K562 (cell line): ENCODE measurements around the gene CXCR6. TPM values are rescaled to one million over a fixed set of nuclear protein-coding genes. Genes with fewer than 3 reads are reported as not detected.

Experiments used
- ATAC-seq: fragments of 200-7000 bp; cut with Tn5 transposase; 3 replicates; pipeline ENCODE4 v1.9.1; 2020; ENCODE audit warnings: moderate library complexity
- BruUV-seq: library from RNA; stranded (reverse); fragments of 400-500 nt; replicated peaks from 2 replicates; lab custom pipeline; 2021; lab: Mats Ljungman, UMichigan
- CTCF ChIA-PET: fragments of 300-600 bp; formaldehyde crosslinking; extraction: SDS; loops from one replicate; lab custom pipeline; 2021; ENCODE audit warnings: low intra/inter-chr PET ratio; lab: Yijun Ruan, JAX
- POLR2A ChIA-PET: fragments of 300-600, 350-650 bp; sonication (Branson Sonifier 250); formaldehyde crosslinking; extraction: SDS; loops from one replicate; lab custom pipeline; 2021; ENCODE audit warnings: antibody characterized with exemption, inconsistent platforms; lab: Yijun Ruan, JAX
- DNase-seq, 4 experiments: peaks; one replicate each; pipeline versions ENCODE4 v3.0.0 to v3.0.0-alpha.2; 2011 to 2018; ENCODE audit warnings: low spot score in 3 of 4, mixed read lengths in 3 of 4; ENCODE audit errors: extremely low read depth in 1 of 4
- FAIRE-seq: peaks from 2 replicates; lab custom pipeline; 2011; peaks lifted over from hg19 to GRCh38; lab: Jason Lieb, UNC
- H2AFZ ChIP-seq: 2 replicates; pipeline ENCODE4 v1.6.0; 2011; ENCODE audit warnings: low read depth, low read length, control low read depth, inconsistent platforms
- H3K27ac ChIP-seq: fragments of 200-600 bp; 3 replicates; pipeline ENCODE4 v1.8.0; 2011; ENCODE audit warnings: low read depth, mild to moderate bottlenecking, control low read depth, inconsistent platforms, low read length, moderate library complexity, mixed read lengths; ENCODE audit errors: extremely low read depth
- H3K27me3 ChIP-seq, 2 experiments: fragments of 300-600 bp in 1 of 2; 2 replicates in 1 of 2; 3 replicates in 1 of 2; pipeline versions ENCODE4 v1.6.0 to v1.8.0; 2011; ENCODE audit warnings: inconsistent platforms in 2 of 2, low read length in 2 of 2, mild to moderate bottlenecking in 1 of 2, mixed read lengths in 1 of 2, moderate library complexity in 1 of 2; ENCODE audit not compliant: control insufficient read depth in 2 of 2, insufficient read depth in 2 of 2
- H3K36me3 ChIP-seq: fragments of 300-600 bp; 3 replicates; pipeline ENCODE4 v1.8.0; 2011; ENCODE audit warnings: mild to moderate bottlenecking, low read length, inconsistent platforms; ENCODE audit not compliant: control insufficient read depth, insufficient read depth
- H3K4me1 ChIP-seq, 2 experiments: fragments of 200-600 bp in 1 of 2; replicated peaks in 1 of 2; 2 replicates in 1 of 2; 3 replicates in 1 of 2; pipeline versions ENCODE4 v1.5.1 to v1.8.0; 2011; ENCODE audit warnings: inconsistent platforms in 2 of 2, low read length in 2 of 2, mild to moderate bottlenecking in 1 of 2, mixed read lengths in 1 of 2, moderate library complexity in 1 of 2; ENCODE audit not compliant: control insufficient read depth in 2 of 2, insufficient read depth in 2 of 2
- H3K4me2 ChIP-seq: 2 replicates; pipeline ENCODE4 v1.6.1; 2011; ENCODE audit warnings: low read length, control low read depth, inconsistent platforms, mixed read lengths; ENCODE audit not compliant: insufficient read depth
- H3K4me3 ChIP-seq: fragments of 200-600 bp; sonication (generic), shearing (Covaris generic); 2 replicates; pipeline ENCODE4 v1.5.1; 2016; ENCODE audit warnings: control low read depth, inconsistent platforms
- H3K79me2 ChIP-seq: fragments of 200-600 bp; 3 replicates; pipeline ENCODE4 v1.8.0; 2011; ENCODE audit warnings: low read length, inconsistent platforms; ENCODE audit not compliant: control insufficient read depth, insufficient read depth
- H3K9ac ChIP-seq, 2 experiments: 2 replicates each; pipeline versions ENCODE4 v1.6.0 to v1.6.1; 2011; ENCODE audit warnings: low read depth in 2 of 2, low read length in 2 of 2, control low read depth in 1 of 2, inconsistent platforms in 1 of 2, mild to moderate bottlenecking in 1 of 2, mixed read lengths in 1 of 2; ENCODE audit not compliant: insufficient read depth in 1 of 2
- H3K9me1 ChIP-seq: one replicate; pipeline ENCODE4 v1.6.0; 2011; ENCODE audit warnings: inconsistent platforms, mild to moderate bottlenecking, low read length, moderate library complexity; ENCODE audit not compliant: control insufficient read depth, insufficient read depth
- H3K9me3 ChIP-seq: replicated peaks from 2 replicates; pipeline ENCODE4 v1.5.1; 2011; ENCODE audit warnings: low read depth, low read length, inconsistent platforms; ENCODE audit not compliant: control insufficient read depth, insufficient read depth
- H4K20me1 ChIP-seq: replicated peaks from 2 replicates; pipeline ENCODE4 v1.6.1; 2011; ENCODE audit warnings: low read length, inconsistent platforms, mixed read lengths; ENCODE audit not compliant: control insufficient read depth, insufficient read depth
- EZH2 ChIP-seq: IDR thresholded peaks from 2 replicates; pipeline ENCODE4 v1.6.1; 2012; ENCODE audit warnings: low read depth, mild to moderate bottlenecking, inconsistent platforms, low read length, borderline replicate concordance
- MECOM ChIP-seq: fragments of 250-450 bp; sonication (Bioruptor Pico); IDR thresholded peaks from 2 replicates; pipeline ENCODE4 v1.8.0; 2022; ENCODE audit warnings: inconsistent platforms
- PHB ChIP-seq: fragments of 250-450 bp; sonication (Bioruptor Pico); IDR thresholded peaks from 2 replicates; pipeline ENCODE4 v1.5.0; 2021
- RB1 ChIP-seq: fragments of 450-650 bp; IDR thresholded peaks from 2 replicates; pipeline ENCODE4 v1.6.1; 2017; ENCODE audit warnings: low read depth, mild to moderate bottlenecking
- ZNF263 ChIP-seq: sonication (generic); formaldehyde crosslinking; IDR thresholded peaks from 2 replicates; pipeline ENCODE4 v1.8.0; 2022; ENCODE audit warnings: mild to moderate bottlenecking, missing genetic modification reagents, borderline replicate concordance
- WGBS: fragments of 100-300 bp; shearing (Covaris generic); methylation state at CpG from one replicate; pipeline ENCODE4 v1.1.6; 2016; ENCODE audit warnings: low coverage, mixed read lengths; ENCODE audit not compliant: insufficient coverage; ENCODE audit errors: missing lambda C conversion rate; 5-methylcytosine and 5-hydroxymethylcytosine counted together
- in situ Hi-C: fragments of 300-500 bp; cut with MboI; formaldehyde crosslinking; loops from 4 replicates; pipeline ENCODE4 v1.15.0; 2018; ENCODE audit warnings: inconsistent platforms, mixed read lengths
- intact Hi-C: fragments of 100-400 bp; cut with micrococcal nuclease; formaldehyde crosslinking; loops from 2 replicates; pipeline ENCODE4 v1.14.2; 2022
- polyA plus RNA-seq, 8 experiments: library from polyadenylated mRNA; depleted of rRNA in 4 of 8; stranded (reverse) in 5 of 8; unstranded in 3 of 8; fragments of >200 nt; fragmentation: Nextera tagmentation in 2 of 8; fragmentation: Illumina TruSeq in 1 of 8; extraction: Ambion mirVana in 2 of 8; extraction: Trizol in 1 of 8; gene quantifications; 2 replicates each; pipeline versions ENCODE4 v1.2.1 to v1.2.3, GENCODE V29; 2011 to 2014; ENCODE audit warnings: inconsistent platforms in 1 of 8, missing spikeins in 1 of 8
- total RNA-seq, 7 experiments: library from RNA; depleted of rRNA in 6 of 7; stranded (reverse); fragments of >200 nt in 6 of 7; fragmentation: Illumina TruSeq in 2 of 7; extraction: Trizol in 2 of 7; gene quantifications; 2 replicates each; pipeline versions ENCODE4 v1.2.1 to v1.2.3, GENCODE V29; 2011 to 2021; ENCODE audit warnings: low replicate concordance in 1 of 7
- TF ChIP-seq, protein P1 (sequence below), 2 experiments: IDR thresholded peaks; 2 replicates each; pipeline ENCODE4 v1.6.1; 2011; ENCODE audit warnings: borderline replicate concordance in 1 of 2, control low read depth in 1 of 2, low read depth in 1 of 2, low read length in 1 of 2, mild to moderate bottlenecking in 1 of 2, mixed read lengths in 1 of 2, moderate library complexity in 1 of 2; ENCODE audit not compliant: insufficient read depth in 1 of 2, insufficient read length in 1 of 2, poor library complexity in 1 of 2, severe bottlenecking in 1 of 2; ENCODE audit errors: extremely low read depth in 1 of 2
- TF ChIP-seq, protein P2 (sequence below), 2 experiments: fragments of 450-650 bp; IDR thresholded peaks; 2 replicates each; pipeline ENCODE4 v1.6.1; 2018; ENCODE audit warnings: mild to moderate bottlenecking in 2 of 2, low read depth in 1 of 2; ENCODE audit not compliant: partially characterized antibody in 2 of 2
- TF ChIP-seq, protein P3 (sequence below), 2 experiments: IDR thresholded peaks in 1 of 2; conservative IDR thresholded peaks in 1 of 2; 2 replicates each; pipeline ENCODE4 v1.6.1; 2016; ENCODE audit warnings: low read depth in 2 of 2, mild to moderate bottlenecking in 1 of 2, missing compliant biosample characterization in 1 of 2, missing genetic modification characterization in 1 of 2, moderate library complexity in 1 of 2
- TF ChIP-seq, protein P4 (sequence below): fragments of 250-450 bp; sonication (Bioruptor Pico); IDR thresholded peaks from 2 replicates; pipeline ENCODE4 v1.4.0; 2020; ENCODE audit warnings: borderline replicate concordance

The CXCR6 gene
- total and polyA plus RNA-seq, 9 of the 15 experiments (the other 6 are each of a cell fraction or from before 2014, with no cell fraction given): 0.28 TPM; not detected in 8

DNA sequence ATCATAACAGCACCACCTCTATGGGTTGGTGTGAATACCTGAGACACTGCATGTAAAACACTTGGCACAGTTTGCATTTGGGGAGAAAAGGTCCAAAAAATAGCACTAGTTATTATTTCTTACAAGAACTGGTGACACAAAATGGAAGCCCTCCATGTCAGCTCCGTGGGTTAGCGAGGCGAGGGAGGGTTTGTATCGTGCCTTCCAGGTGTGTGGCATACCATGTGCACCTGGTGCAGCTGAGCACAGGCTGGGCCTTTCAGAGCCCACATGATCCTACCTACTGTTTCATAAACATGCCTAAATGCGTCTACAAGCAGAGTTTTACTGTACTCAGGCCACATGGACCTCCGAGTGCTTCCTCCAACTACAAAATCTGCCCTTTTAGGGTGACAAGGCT lies 5.6 kb downstream of the CXCR6 start (continued):
- TF ChIP-seq, protein P1, sequence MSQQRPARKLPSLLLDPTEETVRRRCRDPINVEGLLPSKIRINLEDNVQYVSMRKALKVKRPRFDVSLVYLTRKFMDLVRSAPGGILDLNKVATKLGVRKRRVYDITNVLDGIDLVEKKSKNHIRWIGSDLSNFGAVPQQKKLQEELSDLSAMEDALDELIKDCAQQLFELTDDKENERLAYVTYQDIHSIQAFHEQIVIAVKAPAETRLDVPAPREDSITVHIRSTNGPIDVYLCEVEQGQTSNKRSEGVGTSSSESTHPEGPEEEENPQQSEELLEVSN (IDR thresholded peaks at IDR 0.05; ENCODE audit: borderline replicate concordance in 1 of 2, extremely low read depth in 1 of 2, insufficient read depth in 1 of 2, insufficient read length in 1 of 2, low read depth in 1 of 2, low read length in 1 of 2, poor library complexity in 1 of 2, severe bottlenecking in 1 of 2): no peak
- TF ChIP-seq, protein P2, sequence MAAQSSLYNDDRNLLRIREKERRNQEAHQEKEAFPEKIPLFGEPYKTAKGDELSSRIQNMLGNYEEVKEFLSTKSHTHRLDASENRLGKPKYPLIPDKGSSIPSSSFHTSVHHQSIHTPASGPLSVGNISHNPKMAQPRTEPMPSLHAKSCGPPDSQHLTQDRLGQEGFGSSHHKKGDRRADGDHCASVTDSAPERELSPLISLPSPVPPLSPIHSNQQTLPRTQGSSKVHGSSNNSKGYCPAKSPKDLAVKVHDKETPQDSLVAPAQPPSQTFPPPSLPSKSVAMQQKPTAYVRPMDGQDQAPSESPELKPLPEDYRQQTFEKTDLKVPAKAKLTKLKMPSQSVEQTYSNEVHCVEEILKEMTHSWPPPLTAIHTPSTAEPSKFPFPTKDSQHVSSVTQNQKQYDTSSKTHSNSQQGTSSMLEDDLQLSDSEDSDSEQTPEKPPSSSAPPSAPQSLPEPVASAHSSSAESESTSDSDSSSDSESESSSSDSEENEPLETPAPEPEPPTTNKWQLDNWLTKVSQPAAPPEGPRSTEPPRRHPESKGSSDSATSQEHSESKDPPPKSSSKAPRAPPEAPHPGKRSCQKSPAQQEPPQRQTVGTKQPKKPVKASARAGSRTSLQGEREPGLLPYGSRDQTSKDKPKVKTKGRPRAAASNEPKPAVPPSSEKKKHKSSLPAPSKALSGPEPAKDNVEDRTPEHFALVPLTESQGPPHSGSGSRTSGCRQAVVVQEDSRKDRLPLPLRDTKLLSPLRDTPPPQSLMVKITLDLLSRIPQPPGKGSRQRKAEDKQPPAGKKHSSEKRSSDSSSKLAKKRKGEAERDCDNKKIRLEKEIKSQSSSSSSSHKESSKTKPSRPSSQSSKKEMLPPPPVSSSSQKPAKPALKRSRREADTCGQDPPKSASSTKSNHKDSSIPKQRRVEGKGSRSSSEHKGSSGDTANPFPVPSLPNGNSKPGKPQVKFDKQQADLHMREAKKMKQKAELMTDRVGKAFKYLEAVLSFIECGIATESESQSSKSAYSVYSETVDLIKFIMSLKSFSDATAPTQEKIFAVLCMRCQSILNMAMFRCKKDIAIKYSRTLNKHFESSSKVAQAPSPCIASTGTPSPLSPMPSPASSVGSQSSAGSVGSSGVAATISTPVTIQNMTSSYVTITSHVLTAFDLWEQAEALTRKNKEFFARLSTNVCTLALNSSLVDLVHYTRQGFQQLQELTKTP (IDR thresholded peaks at IDR 0.05; ENCODE audit: low read depth in 1 of 2, partially characterized antibody in 2 of 2): no peak
- no peak for TF ChIP-seq EZH2

DNA sequence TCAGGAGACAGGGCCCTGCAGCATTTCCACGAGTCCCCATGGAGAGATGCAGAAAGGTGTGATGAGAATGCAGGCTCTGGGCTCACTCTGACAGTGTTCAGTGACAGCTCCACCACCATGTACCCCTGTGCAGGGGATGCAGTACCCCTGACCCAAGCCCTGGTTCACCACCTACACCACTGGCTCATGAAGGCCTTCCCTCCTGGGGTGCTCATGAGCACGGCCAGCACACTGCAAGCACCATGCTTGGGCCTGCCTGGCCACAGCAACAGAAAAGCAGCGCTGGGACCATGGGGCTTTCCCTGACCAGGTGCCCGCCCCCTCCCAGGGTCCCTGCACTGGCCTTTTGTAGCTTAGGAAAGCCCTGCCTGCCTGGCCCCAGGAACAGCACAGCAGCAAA lies 6.2 kb downstream of the CXCR6 start:
- intact Hi-C loops (no loop called here), in situ Hi-C loops (no loop called here)
- no TSS peak for BruUV-seq
- WGBS: 91% methylated on average over 4 of the region's 4 CpGs
- Histone ChIP-seq H3K9me1 (peaks cover 9% of the 10 kb centered on the region), H3K4me3 (no peak overlapping the region), H3K4me2 (no peak overlapping the region), H3K9ac (no peak overlapping the region; a peak in 1 of 4 replicates), H3K27me3 (no peaks in the 10 kb centered on the region), H2AFZ (no peak overlapping the region), H3K27ac (no peak overlapping the region), H3K9me3 (no peaks in the 10 kb centered on the region), H3K79me2 (no peaks in the 10 kb centered on the region), H3K4me1 (no peaks in the 10 kb centered on the region), H4K20me1 (0 out of 2 replicates have a peak, but pooled peaks cover 10% of the 10 kb centered on the region), H3K36me3 (peaks cover 84% of the 10 kb centered on the region)
- no peak for FAIRE-seq
- ChIA-PET CTCF (no interaction called here), POLR2A (interaction anchor here (0.5 to 1.2 kb wide), 3 partner anchors 8 to 13 kb away, joined by 3 read pairs; no protein-coding TSS in a partner anchor)
- no peak for ATAC-seq
- DNase-seq: no peak
- TF ChIP-seq, protein P3, sequence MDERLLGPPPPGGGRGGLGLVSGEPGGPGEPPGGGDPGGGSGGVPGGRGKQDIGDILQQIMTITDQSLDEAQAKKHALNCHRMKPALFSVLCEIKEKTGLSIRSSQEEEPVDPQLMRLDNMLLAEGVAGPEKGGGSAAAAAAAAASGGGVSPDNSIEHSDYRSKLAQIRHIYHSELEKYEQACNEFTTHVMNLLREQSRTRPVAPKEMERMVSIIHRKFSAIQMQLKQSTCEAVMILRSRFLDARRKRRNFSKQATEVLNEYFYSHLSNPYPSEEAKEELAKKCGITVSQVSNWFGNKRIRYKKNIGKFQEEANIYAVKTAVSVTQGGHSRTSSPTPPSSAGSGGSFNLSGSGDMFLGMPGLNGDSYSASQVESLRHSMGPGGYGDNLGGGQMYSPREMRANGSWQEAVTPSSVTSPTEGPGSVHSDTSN (CRISPR knock-in tag; IDR thresholded peaks at IDR 0.05; ENCODE audit: low read depth): no peak
- TF ChIP-seq, protein P3 (tag; conservative IDR thresholded peaks at IDR 0.05; ENCODE audit: low read depth): no peak
- no peak for TF ChIP-seq RB1
- TF ChIP-seq, protein P4, sequence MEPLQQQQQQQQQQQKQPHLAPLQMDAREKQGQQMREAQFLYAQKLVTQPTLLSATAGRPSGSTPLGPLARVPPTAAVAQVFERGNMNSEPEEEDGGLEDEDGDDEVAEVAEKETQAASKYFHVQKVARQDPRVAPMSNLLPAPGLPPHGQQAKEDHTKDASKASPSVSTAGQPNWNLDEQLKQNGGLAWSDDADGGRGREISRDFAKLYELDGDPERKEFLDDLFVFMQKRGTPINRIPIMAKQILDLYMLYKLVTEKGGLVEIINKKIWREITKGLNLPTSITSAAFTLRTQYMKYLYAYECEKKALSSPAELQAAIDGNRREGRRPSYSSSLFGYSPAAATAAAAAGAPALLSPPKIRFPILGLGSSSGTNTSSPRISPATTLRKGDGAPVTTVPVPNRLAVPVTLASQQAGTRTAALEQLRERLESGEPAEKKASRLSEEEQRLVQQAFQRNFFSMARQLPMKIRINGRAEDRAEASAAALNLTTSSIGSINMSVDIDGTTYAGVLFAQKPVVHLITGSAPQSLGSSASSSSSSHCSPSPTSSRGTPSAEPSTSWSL (CRISPR knock-in tag): no peak
- TF ChIP-seq MECOM (CRISPR knock-in tag): no peak
- TF ChIP-seq PHB: no peak
- TF ChIP-seq ZNF263: no peak
